ENCODE data around the gene NDUFS7.

The NDUFS7 gene

DNA sequence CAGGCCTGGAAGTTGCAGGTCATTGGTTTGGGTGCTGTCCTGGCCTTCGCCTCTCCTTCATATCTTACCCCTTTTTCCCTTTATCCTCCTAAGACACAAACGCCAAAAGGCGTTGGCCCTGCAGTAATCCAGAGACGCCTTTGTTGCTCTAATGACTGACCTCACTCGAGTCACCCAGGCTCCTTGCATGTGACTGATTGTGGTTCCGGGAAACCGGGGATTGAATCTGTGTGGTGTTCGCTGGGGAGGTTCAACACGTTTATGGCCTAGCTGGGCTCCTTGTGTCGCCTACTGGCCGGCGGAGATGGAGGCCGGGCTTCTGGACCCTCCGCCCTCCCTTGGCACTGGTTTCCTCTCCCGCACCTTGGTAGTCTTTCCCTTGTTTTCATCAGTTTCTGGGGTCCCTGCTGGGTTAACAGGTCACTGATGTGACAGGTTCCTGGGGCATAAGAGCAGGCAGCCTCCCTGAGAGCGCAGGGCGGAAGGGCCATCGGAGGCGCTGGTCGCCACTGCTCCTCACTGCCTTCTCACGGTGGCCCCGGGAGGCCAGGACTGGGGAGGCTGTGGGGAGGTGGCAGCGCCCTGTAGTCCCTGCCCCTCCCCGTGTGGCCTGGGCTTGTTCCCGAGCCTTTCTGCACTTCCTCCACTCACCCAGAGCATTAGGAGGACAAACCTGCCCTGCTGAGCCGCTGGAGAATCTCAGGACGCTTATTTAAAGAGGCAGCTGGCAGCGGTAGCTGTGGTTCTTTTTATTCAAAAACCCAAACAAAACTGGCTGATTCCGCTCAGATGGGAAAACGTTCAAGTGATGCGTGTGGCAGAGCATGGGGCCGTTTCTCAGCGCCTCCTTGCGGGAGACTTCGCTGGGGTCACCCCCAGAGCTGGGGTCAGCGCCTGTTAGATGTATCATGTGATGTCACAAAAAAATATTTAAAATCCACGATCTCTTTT, 18.1 kb upstream of the NDUFS7 start:
- no peak for DNase-seq

DNA sequence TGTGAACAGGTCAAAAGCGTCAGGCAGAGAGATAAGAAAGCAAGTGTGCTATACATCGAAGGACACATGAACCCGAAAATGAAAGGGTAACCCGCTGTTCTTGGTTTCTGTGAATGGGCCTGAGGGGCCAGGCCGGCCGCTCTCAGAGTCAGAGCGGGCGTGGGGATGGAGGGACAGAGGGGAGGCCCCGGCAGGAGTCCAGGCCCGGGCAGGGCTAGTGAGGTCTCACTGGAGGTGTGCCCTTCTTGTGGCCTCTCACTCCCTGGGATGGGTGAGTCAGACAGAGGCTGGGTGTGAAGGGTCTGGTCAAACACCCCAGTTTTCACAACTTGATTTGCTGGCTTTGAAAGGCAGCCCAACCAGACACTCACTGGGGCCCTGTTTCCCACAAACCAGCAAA, 17.4 kb upstream of the NDUFS7 start:
- DNase-seq = no peak

DNA sequence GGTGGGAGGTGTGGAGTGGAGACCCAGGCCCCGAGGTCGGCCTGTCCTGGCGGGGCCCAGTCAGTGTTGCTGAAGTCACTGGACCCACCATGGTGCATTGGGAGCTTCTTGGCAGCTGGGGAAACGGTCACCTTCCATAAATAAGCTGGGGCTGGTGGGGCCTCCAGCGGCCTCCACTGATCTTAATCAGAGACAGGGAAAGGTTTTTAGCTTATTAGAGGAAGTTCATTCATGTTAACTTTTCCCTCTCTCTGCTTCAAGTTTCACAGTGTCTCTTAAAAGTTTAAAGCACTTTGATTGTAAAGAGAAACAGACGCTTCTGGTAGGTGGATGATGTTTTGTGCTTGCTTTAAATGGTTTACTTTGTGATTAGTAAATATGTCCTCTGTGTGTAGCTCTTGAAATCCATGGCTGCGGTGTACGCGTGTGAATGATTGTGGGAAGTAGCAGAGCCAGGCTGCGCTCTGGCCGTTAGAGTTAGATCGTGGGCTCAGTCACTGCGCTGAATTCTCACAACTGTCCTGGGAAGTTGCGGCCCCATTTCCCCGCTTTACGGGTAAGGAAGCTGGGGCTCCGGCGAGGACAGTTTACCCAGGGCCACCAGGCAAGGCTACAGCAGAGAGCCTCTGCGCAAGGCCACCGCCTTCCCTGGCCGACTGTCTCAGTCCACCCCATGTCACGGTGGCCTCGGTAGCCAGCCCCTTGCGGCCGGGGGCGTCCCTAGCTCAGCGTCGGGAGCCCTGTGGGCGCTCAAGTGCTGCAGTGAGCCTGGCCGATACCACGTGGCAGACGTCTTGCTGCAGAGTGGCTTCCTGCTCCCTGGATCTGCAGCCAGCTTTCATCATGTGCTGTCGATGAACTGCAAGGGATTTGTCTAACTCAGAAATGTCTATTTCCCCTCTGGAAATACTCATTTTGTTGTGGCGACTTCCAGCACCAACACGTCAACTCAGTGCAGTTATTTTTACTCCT, 16.5 kb upstream of the NDUFS7 start:
- DNase-seq = no peak

DNA sequence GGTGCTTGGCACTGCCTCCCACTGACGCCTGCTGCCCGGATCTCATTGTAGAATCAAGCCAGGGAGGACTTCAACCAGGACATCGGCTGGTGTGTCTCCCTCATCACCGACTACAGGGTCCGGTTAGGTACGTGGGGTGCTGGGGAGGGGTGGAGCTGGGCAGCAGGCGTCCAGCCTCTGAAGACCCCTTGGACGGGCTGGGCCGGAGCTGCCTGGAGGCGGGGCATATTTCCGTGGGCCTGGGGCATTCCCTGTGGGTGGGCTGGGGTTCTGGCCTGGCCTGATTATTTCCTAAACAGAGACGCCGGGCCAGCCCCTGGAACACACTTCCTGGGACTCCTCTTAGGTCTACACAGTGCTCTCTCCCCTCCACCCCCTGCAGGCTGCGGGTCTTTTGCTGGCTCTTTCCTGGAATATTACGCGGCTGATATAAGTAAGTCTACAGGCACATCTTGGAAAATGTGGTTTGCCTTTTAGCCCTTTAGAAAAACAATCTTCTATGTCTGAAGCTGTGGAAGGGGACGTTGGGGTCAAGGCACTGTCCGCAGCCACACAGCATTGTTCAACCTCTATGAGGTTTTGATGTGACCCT, 14.4 kb upstream of the NDUFS7 start:
- no peak for DNase-seq

DNA sequence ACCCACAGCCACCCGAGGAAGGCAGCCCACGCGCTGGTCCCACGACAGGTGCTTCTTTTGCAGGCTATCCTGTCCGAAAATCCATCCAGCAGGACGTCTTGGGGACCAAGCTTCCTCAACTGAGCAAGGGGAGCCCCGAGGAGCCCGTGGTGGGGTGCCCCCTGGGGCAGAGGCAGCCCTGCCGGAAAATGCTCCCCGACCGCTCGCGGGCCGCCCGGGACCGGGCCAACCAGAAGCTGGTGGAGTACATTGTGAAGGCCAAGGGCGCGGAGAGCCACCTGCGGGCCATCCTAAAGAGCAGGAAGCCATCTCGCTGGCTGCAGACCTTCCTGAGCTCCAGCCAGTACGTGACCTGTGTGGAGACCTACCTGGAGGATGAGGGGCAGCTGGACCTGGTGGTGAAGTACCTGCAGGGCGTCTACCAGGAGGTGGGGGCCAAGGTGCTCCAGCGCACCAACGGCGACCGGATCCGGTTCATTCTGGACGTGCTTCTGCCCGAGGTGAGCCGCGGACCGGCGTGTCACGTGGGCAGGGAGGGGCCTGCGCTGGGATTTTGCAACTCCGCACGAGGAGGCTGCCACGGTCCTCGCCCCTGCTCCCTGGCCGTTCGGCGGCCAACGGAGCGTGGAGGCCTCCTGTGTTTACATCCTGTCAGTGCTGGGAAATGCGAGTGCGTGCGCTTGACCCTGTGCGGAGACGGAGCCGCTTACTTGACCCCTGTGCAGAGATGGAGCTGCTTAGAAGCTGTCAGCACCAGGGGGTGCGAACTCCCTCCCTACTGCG, 12.9 kb upstream of the NDUFS7 start:
- no peak for DNase-seq

DNA sequence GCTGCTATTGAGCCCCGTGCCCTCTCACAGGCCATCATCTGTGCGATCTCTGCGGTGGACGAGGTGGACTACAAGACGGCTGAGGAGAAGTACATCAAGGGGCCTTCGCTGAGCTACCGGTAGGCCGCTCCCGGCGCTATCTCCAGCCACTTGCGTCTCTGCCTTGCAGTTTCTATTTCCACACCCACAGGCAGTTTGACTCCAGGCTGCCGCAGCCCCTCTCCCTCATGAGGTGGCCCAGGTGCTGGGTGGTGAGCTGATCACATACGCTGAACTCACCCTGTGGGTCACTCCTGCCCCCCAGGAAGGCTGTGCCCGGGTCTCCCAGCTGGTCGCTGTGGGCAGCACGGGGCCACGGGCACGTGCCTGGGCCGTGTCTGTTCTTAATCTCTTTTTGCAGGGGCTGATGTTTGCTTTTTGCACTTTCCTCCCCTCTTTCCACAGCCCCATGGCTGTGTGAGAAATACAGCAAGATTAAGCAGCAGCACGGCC, 10.6 kb upstream of the NDUFS7 start:
- DNase-seq = no peak

DNA sequence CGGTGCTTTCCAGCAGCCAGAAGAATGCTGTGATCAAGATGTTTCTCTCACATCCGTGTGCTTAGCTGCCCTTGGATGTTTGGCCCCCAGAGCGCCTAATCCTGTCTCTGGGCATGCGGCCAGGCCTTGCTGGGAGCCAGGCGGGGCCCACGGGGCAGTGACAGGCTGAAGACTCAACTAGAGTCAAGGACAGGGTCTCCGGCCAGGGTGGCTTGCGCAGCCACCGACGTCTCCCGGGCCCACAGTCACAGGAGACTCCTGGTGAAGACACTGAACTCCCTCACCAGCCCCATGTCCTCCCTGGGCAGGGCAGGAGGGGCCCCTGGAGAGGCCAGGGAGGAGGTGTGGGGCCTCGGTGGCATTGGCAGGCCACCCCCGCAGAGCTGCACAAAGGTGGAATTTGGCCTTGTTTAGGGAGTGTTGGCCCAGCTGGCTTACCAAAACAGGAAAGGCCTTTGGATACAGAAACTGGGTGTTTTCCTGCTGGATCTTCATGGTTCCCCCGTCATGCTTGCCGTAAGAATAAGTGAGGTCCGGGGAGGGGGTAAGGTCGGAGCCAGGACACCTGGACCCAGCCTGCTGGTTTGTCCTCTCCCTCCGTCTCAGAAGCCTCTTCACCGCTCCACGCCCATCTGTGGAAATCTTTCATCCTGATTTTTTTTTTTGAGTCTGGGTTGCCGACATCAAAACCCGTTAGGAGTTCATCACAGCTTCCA, 10.0 kb upstream of the NDUFS7 start:
- DNase-seq = no peak

DNA sequence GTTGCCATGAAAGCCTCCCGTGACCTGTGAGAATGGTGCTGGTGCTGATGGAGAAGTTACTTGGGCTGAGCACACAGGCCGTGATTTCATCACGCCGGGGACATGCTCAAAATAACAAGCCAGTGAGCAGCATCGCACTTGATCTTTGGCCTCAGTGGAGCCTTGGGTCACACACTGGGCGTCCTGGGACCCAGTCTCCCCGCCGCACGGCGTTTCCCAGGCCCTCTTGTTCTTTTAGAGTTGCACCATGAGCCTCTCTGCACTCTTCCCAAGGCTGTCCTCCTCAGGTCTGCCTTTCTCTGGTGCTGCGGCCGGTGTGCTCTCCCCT, 9.5 kb upstream of the NDUFS7 start:
- no peak for DNase-seq

DNA sequence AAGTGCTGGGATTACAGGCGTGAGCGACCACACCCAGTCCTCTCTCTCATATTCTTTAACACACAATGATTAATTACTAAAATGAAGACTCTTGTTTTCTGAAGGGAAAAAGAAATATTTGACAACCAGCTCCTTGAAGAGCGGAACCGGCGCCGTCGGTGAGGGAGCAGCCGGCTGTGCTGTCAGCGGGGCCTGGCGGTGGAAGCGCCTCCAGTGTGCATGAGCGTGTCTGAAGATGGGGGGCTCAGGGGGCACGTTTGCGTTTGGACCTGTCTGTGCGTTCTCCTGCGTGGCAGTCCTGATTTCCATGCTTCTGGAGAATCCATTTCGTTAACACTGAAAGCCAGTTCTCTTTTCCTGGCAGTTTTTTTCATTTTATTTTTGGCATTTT, 7.3 kb upstream of the NDUFS7 start:
- DNase-seq = no peak

DNA sequence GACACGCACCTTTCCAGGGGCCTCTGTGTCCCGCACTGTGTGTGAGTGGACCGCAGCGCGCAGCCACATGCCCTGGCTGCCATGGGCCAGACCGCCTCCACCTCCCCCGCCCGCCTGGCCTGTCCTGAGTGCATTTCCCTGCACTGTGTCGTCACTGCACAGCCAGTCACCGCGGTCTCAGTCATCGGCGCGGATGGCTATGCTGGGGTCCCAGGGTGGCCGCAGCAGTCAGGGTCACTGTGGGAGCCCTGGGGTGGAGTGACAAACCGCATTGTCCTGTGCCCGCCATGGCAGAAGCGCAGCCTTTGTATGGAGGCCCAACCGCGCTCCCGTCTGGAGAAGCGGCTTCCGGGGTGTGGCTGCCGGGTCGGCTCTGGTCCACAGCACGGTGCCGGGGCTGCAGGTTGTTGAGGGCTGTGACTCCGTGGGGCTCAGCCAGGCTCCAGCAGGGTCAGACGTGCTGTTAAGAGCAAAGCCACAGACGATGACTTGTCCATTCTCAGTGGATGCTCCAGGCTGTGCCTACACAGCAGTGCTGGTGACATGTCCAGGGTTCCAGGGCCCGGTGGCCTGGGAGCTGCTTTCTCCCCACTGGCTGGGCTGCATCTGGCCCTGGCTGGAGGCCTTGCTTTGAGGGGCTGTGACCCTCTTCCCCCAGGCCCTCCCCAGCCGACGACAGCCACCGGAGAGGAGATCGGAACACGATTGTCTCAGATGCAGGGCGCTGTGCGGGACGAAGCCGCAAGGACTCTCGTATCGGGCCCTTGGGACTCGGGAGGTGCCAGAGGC, 6.3 kb upstream of the NDUFS7 start:
- no peak for DNase-seq

DNA sequence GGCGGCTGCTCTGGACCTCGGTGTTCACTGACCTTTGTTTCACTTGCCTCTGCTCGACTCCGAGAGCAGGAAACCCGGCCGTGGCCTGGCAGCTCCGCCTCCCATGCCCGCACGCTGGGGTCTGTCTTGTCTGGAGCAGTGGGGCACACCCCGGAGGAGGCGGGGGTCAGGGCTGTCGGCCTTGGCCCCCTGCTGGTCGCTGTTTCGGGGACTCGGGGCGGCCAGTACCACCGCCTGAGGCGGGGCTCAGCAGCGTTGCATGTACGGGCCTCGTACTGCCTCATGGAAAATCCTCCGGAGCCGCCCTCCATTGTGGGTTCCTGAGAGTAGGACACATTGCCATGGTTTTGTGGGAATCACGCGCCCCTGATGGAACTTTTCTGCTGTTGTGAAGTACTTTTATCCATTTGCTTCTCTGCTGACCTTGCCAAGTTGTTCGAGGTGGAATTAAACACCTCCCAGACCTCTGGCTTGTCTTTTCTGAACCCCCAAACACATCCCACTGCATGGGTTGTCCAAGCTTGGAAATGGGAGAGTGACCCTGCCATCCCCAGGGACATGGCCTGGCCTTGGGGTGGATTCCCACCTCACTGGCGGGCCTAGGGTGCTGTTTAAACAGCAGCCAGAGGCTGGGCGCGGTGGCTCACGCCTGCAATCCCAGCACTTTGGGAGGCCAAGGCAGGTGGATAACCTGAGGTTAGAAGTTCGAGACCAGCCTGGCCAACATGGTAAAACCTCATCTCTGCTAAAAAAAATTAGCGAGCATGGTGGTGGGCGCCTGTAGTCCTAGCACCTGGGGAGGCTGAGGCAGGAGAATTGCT, 5.5 kb upstream of the NDUFS7 start:
- DNase-seq = no peak

DNA sequence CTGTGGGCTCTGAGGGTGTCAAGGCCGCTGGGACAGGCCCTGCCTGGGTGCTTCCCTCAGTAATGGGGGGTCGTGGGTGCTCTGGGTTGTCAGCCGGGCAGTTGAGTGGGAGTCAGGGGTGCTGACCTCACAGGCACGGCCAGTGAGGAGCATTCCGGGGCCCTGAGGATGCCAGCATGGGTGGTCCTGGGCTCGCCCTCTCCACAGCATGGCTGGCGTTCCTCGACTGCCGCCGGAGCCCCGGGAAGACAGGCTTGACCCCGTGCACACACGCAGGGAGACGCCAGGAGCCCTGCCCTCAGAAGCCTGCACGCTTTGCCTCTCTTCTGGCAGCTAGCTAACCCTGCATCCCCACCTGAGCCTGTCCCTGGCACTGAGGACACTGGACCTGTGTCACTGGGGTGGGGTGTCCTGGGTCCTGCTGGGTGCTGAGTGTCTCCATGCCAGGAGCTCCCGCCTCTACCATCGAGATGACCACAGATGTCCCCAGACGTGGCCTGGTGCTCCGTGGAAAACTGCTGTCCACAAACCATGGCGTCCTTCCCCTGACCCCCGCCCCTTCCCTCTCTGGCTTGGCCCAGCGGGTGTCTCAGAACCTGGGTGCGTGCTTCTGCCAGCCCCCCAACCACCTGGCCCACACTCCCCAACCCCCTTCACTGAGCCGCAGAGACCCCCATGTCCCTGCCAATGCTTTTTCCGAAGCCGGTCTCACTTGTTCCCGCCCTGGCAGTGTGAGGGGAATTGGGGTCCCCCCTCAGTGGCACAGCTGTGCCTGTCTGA, 4.4 kb upstream of the NDUFS7 start:
- DNase-seq = no peak

DNA sequence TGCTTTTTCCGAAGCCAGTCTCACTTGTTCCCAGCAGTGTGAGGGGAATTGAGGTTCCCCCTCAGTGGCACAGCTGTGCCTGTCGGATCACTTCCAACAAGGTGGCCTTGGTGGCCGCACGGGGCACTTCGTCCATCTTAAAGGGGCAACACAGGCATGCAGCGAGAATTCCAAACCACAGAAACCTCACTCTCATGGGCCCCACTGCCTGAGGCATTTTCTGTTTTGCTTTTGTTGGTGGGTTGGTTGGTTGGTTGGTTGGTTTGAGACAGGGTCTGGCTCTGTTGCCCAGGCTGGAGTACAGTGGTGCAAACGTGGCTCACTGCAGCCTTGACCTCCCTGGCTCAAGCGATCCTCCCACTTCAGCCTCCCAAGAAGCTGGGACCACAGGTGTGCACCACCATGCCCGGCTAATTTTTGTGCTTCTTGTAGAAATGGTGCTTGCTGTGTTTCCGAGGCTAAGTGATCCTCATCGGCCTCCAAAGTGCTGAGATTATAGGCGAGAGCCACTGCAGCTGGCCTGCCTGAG, 3.7 kb upstream of the NDUFS7 start:
- no peak for DNase-seq

DNA sequence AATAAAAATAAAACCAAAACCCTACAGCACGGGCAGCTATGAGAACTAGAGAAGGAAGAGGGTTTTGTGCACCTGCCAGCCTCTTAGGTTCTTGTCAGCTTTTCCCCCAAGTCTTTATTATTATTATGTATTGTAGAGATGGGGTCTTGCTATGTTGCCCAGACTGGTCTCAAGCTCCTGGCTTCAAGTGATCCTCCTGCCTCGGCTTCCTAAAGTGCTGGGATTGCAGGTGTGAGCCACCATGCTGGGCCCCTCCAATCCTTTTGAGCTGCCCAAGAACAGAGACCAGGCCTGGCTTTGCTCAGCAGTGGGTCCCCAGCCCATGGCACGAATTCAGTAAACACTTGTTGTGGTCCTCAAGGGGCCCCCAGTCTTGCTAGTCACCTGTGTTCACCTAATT, 1.5 kb upstream of the NDUFS7 start:
- no peak for DNase-seq

DNA sequence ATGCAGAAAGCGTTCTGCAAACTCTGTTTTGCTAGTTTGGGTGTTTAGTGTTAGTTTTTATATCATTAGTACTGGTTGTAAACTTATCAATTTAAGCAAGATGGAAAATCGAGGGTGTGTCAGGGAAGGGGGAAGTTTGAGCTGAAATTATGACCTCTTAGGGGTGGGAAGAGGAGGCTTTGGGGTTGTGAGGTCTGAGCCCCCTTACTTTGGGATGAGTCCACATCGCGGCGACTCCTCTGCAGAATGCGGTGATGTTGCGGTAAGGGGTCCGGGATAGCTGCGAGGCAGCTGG, 743 bp upstream of the NDUFS7 start:
- DNase-seq = no peak

DNA sequence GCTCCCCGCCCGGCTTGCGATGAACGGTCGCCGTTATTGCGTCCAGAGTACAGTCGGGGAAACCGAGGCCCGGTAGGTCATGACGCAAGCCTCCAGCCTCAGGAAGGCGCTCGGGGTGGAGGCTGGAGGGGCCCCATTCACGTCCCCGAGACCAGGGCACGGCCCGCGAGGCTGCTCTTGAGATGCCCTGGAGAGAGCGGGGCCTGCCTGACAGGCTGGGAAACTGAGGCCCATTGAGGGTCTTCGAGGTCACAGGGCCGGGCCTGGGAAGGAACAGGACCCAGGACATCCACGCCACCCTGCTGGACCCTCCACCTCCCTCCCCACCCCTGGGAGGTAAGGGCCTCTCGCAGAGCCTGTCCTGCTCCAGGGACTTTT, 367 bp downstream of the NDUFS7 start:
- no peak for DNase-seq

DNA sequence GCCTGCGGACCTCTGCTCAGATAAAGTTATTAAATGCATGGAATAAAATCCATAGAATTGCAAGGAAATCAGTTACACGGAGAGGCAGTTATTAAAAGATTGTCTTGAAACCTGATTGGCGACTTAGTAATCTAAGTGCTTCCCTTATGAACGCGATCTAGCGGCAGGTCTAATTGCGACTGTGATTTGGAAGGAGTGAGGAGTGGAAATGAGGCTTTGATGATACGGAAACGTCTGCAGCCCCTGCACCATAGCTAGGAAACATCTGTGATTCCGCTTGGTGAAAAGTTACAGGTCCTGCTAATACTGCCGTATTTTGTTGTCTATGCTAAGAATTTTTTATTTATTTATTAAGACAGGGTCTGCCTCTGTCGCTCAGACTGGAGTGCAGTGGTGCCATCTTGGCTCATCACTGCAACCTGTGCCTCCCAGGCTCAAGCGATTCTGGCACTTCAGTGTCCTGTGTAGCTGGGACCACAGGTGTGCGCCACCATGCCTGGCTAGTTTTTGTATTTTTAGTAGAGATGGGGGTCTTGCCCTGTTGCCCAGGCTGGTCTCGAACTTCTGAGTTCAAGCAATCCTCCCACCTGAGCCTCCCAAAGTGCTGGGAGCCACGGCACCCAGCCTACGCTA, 887 bp downstream of the NDUFS7 start:
- no peak for DNase-seq

DNA sequence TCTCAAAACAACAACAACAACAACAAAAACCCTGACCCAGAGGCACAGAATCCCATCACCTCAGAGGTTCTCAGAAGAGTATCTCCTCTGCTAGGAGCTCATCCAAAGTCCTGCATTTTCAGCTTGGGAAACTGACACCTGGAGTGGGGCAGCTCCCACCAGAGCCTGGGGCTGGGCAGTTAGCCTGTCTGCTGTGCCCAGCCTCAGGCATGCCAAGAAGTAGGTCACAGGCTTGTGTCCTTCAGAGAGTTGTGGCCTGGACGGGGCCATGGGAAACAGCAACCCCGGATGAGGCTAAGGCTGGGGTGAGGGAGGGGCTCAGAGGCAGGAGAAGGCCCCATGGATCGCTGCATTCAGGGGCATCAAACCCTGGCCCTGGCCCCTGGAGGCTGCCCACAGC, 2.1 kb downstream of the NDUFS7 start:
- DNase-seq = no peak
